K562 (cell line): ENCODE results near the gene TM4SF4. TPM values are rescaled to one million over a fixed set of nuclear protein-coding genes. Genes with fewer than 3 reads are reported as not detected.

Experiments
- ATAC-seq: fragments of 200-7000 bp; cut with Tn5 transposase; 3 replicates; pipeline ENCODE4 v1.9.1; 2020; ENCODE audit warnings: moderate library complexity
- BruUV-seq: library from RNA; stranded (reverse); fragments of 400-500 nt; replicated peaks from 2 replicates; lab custom pipeline; 2021; lab: Mats Ljungman, UMichigan
- CTCF ChIA-PET: fragments of 300-600 bp; formaldehyde crosslinking; extraction: SDS; loops from one replicate; lab custom pipeline; 2021; ENCODE audit warnings: low intra/inter-chr PET ratio; lab: Yijun Ruan, JAX
- POLR2A ChIA-PET: fragments of 300-600, 350-650 bp; sonication (Branson Sonifier 250); formaldehyde crosslinking; extraction: SDS; loops from one replicate; lab custom pipeline; 2021; ENCODE audit warnings: antibody characterized with exemption, inconsistent platforms; lab: Yijun Ruan, JAX
- DNase-seq, 4 experiments: peaks; one replicate each; pipeline versions ENCODE4 v3.0.0 to v3.0.0-alpha.2; 2011 to 2018; ENCODE audit warnings: low spot score in 3 of 4, mixed read lengths in 3 of 4; ENCODE audit errors: extremely low read depth in 1 of 4
- FAIRE-seq: peaks from 2 replicates; lab custom pipeline; 2011; peaks lifted over from hg19 to GRCh38; lab: Jason Lieb, UNC
- H2AFZ ChIP-seq: 2 replicates; pipeline ENCODE4 v1.6.0; 2011; ENCODE audit warnings: low read depth, low read length, control low read depth, inconsistent platforms
- H3K27ac ChIP-seq: fragments of 200-600 bp; 3 replicates; pipeline ENCODE4 v1.8.0; 2011; ENCODE audit warnings: low read depth, mild to moderate bottlenecking, control low read depth, inconsistent platforms, low read length, moderate library complexity, mixed read lengths; ENCODE audit errors: extremely low read depth
- H3K27me3 ChIP-seq, 2 experiments: fragments of 300-600 bp in 1 of 2; 2 replicates in 1 of 2; 3 replicates in 1 of 2; pipeline versions ENCODE4 v1.6.0 to v1.8.0; 2011; ENCODE audit warnings: inconsistent platforms in 2 of 2, low read length in 2 of 2, mild to moderate bottlenecking in 1 of 2, mixed read lengths in 1 of 2, moderate library complexity in 1 of 2; ENCODE audit not compliant: control insufficient read depth in 2 of 2, insufficient read depth in 2 of 2
- H3K36me3 ChIP-seq: fragments of 300-600 bp; 3 replicates; pipeline ENCODE4 v1.8.0; 2011; ENCODE audit warnings: mild to moderate bottlenecking, low read length, inconsistent platforms; ENCODE audit not compliant: control insufficient read depth, insufficient read depth
- H3K4me1 ChIP-seq, 2 experiments: fragments of 200-600 bp in 1 of 2; replicated peaks in 1 of 2; 2 replicates in 1 of 2; 3 replicates in 1 of 2; pipeline versions ENCODE4 v1.5.1 to v1.8.0; 2011; ENCODE audit warnings: inconsistent platforms in 2 of 2, low read length in 2 of 2, mild to moderate bottlenecking in 1 of 2, mixed read lengths in 1 of 2, moderate library complexity in 1 of 2; ENCODE audit not compliant: control insufficient read depth in 2 of 2, insufficient read depth in 2 of 2
- H3K4me2 ChIP-seq: 2 replicates; pipeline ENCODE4 v1.6.1; 2011; ENCODE audit warnings: low read length, control low read depth, inconsistent platforms, mixed read lengths; ENCODE audit not compliant: insufficient read depth
- H3K4me3 ChIP-seq: fragments of 200-600 bp; sonication (generic), shearing (Covaris generic); 2 replicates; pipeline ENCODE4 v1.5.1; 2016; ENCODE audit warnings: control low read depth, inconsistent platforms
- H3K79me2 ChIP-seq: fragments of 200-600 bp; 3 replicates; pipeline ENCODE4 v1.8.0; 2011; ENCODE audit warnings: low read length, inconsistent platforms; ENCODE audit not compliant: control insufficient read depth, insufficient read depth
- H3K9ac ChIP-seq, 2 experiments: 2 replicates each; pipeline versions ENCODE4 v1.6.0 to v1.6.1; 2011; ENCODE audit warnings: low read depth in 2 of 2, low read length in 2 of 2, control low read depth in 1 of 2, inconsistent platforms in 1 of 2, mild to moderate bottlenecking in 1 of 2, mixed read lengths in 1 of 2; ENCODE audit not compliant: insufficient read depth in 1 of 2
- H3K9me1 ChIP-seq: one replicate; pipeline ENCODE4 v1.6.0; 2011; ENCODE audit warnings: inconsistent platforms, mild to moderate bottlenecking, low read length, moderate library complexity; ENCODE audit not compliant: control insufficient read depth, insufficient read depth
- H3K9me3 ChIP-seq: replicated peaks from 2 replicates; pipeline ENCODE4 v1.5.1; 2011; ENCODE audit warnings: low read depth, low read length, inconsistent platforms; ENCODE audit not compliant: control insufficient read depth, insufficient read depth
- H4K20me1 ChIP-seq: replicated peaks from 2 replicates; pipeline ENCODE4 v1.6.1; 2011; ENCODE audit warnings: low read length, inconsistent platforms, mixed read lengths; ENCODE audit not compliant: control insufficient read depth, insufficient read depth
- DIDO1 ChIP-seq: fragments of 450-650 bp; IDR thresholded peaks from 2 replicates; pipeline ENCODE4 v1.6.1; 2016; ENCODE audit warnings: low read depth, missing biosample characterization, missing genetic modification characterization
- KAT2B ChIP-seq: IDR thresholded peaks from one replicate; pipeline ENCODE4 v1.6.1; 2012; ENCODE audit warnings: low read depth, mild to moderate bottlenecking, control low read depth, inconsistent platforms, low read length, moderate library complexity
- PHTF2 ChIP-seq: fragments of 250-450 bp; sonication (Bioruptor Pico); IDR thresholded peaks from 2 replicates; pipeline ENCODE4 v1.5.0; 2021; ENCODE audit warnings: mild to moderate bottlenecking
- POLR3A ChIP-seq: IDR thresholded peaks from 2 replicates; pipeline ENCODE4 v1.6.1; 2011; ENCODE audit warnings: borderline replicate concordance, mild to moderate bottlenecking, moderate library complexity; ENCODE audit not compliant: insufficient read length, insufficient read depth; ENCODE audit errors: extremely low read depth
- PURB ChIP-seq: sonication (generic); formaldehyde crosslinking; IDR thresholded peaks from 2 replicates; pipeline ENCODE4 v1.9.0; 2021; ENCODE audit warnings: low read depth, mild to moderate bottlenecking, missing genetic modification reagents
- RAD51 ChIP-seq: fragments of 450-650 bp; IDR thresholded peaks from 2 replicates; pipeline ENCODE4 v1.7.1; 2016; ENCODE audit warnings: low read depth, mild to moderate bottlenecking, borderline replicate concordance
- RNF2 ChIP-seq: sonication (generic); IDR thresholded peaks from 2 replicates; pipeline ENCODE4 v1.6.1; 2016
- SMAD4 ChIP-seq: fragments of 250-450 bp; sonication (Bioruptor Pico); conservative IDR thresholded peaks from 2 replicates; pipeline ENCODE4 v1.8.0; 2021; ENCODE audit warnings: inconsistent platforms, mild to moderate bottlenecking, moderate library complexity
- ZBTB17 ChIP-seq: fragments of 450-650 bp; formaldehyde crosslinking; IDR thresholded peaks from 2 replicates; pipeline ENCODE4 v1.4.0; 2020; ENCODE audit warnings: mild to moderate bottlenecking
- ZNF778 ChIP-seq: fragments of 450-650 bp; formaldehyde crosslinking; IDR thresholded peaks from 2 replicates; pipeline ENCODE4 v1.4.0; 2020; ENCODE audit warnings: mild to moderate bottlenecking, moderate library complexity
- WGBS: fragments of 100-300 bp; shearing (Covaris generic); methylation state at CpG from one replicate; pipeline ENCODE4 v1.1.6; 2016; ENCODE audit warnings: low coverage, mixed read lengths; ENCODE audit not compliant: insufficient coverage; ENCODE audit errors: missing lambda C conversion rate; 5-methylcytosine and 5-hydroxymethylcytosine counted together
- in situ Hi-C: fragments of 300-500 bp; cut with MboI; formaldehyde crosslinking; loops from 4 replicates; pipeline ENCODE4 v1.15.0; 2018; ENCODE audit warnings: inconsistent platforms, mixed read lengths
- intact Hi-C: fragments of 100-400 bp; cut with micrococcal nuclease; formaldehyde crosslinking; loops from 2 replicates; pipeline ENCODE4 v1.14.2; 2022
- polyA plus RNA-seq, 8 experiments: library from polyadenylated mRNA; depleted of rRNA in 4 of 8; stranded (reverse) in 5 of 8; unstranded in 3 of 8; fragments of >200 nt; fragmentation: Nextera tagmentation in 2 of 8; fragmentation: Illumina TruSeq in 1 of 8; extraction: Ambion mirVana in 2 of 8; extraction: Trizol in 1 of 8; gene quantifications; 2 replicates each; pipeline versions ENCODE4 v1.2.1 to v1.2.3, GENCODE V29; 2011 to 2014; ENCODE audit warnings: inconsistent platforms in 1 of 8, missing spikeins in 1 of 8
- total RNA-seq, 7 experiments: library from RNA; depleted of rRNA in 6 of 7; stranded (reverse); fragments of >200 nt in 6 of 7; fragmentation: Illumina TruSeq in 2 of 7; extraction: Trizol in 2 of 7; gene quantifications; 2 replicates each; pipeline versions ENCODE4 v1.2.1 to v1.2.3, GENCODE V29; 2011 to 2021; ENCODE audit warnings: low replicate concordance in 1 of 7
- TF ChIP-seq, protein P1 (sequence below): IDR thresholded peaks from 3 replicates; pipeline ENCODE4 v1.6.1; 2011; ENCODE audit warnings: borderline replicate concordance, mild to moderate bottlenecking, moderate library complexity; ENCODE audit not compliant: insufficient read length; ENCODE audit errors: extremely low read depth
- TF ChIP-seq, protein P2 (sequence below): fragments of 250-450 bp; sonication (Bioruptor Pico); IDR thresholded peaks from 2 replicates; pipeline ENCODE4 v1.8.0; 2022; ENCODE audit warnings: inconsistent platforms
- TF ChIP-seq, protein P3 (sequence below): sonication (generic); formaldehyde crosslinking; IDR thresholded peaks from 2 replicates; pipeline ENCODE4 v1.8.0; 2022; ENCODE audit warnings: missing genetic modification reagents, mild to moderate bottlenecking, moderate library complexity, borderline replicate concordance
- TF ChIP-seq, protein P4 (sequence below): fragments of 150-350 bp; IDR thresholded peaks from 2 replicates; pipeline ENCODE4 v1.6.1; 2014; ENCODE audit warnings: low read depth, mild to moderate bottlenecking, low read length, borderline replicate concordance

Gene TM4SF4
- total and polyA plus RNA-seq, 9 of the 15 experiments (the other 6 are each of a cell fraction or from before 2014, with no cell fraction given), result 0.31 TPM; not detected in 8

DNA sequence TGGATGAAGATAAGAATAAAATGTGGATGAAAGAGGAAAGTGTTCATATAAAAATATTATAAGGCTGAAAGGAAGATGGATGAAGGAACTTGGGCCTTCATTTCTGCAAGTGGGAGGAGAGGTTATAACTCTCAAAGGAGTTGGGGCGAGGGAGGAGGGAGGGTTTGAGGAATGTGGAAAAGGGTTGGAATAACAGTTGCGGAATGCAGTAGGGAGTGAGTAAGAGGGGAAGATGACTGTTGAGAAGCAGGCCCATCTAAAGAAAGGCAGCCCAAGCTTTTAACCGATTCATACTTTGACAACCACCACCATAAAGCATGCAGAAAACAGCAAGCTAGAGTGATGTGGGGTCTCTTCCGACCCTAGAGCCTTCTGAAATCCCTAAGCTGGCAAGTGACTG, 8.3 kb upstream of the TM4SF4 start:
- no peaks in the 10 kb centered on the region for H3K79me2 ChIP-seq
- H3K27ac ChIP-seq, result no peak overlapping the region
- intact Hi-C loops (no loop called here), in situ Hi-C loops (no loop called here)
- no TSS peak for BruUV-seq
- no peak overlapping the region for H2AFZ ChIP-seq
- POLR2A ChIA-PET, result no interaction called here
- WGBS, result 4% methylated on average over 4 of the region's 4 CpGs
- H3K4me1 ChIP-seq, result peaks cover 0 to 3% of the 10 kb centered on the region in 2 experiments; a peak in 1 of 5 replicates
- no peak overlapping the region for H3K4me3 ChIP-seq
- no peak overlapping the region for H3K9ac ChIP-seq
- no peaks in the 10 kb centered on the region for H3K36me3 ChIP-seq
- H3K9me3 ChIP-seq, result no peaks in the 10 kb centered on the region
- peaks cover 18 to 26% of the 10 kb centered on the region in 2 experiments for H3K27me3 ChIP-seq
- no peaks in the 10 kb centered on the region for H4K20me1 ChIP-seq
- no peaks in the 10 kb centered on the region for H3K9me1 ChIP-seq
- ATAC-seq, result no peak
- no peak for DNase-seq
- CTCF ChIA-PET, result no interaction called here
- no peak overlapping the region for H3K4me2 ChIP-seq
- FAIRE-seq, result no peak
- TF ChIP-seq POLR3A, result no peak
- TF ChIP-seq PHTF2, result no peak
- no peak for TF ChIP-seq ZBTB17 (CRISPR knock-in tag)
- no peak for TF ChIP-seq DIDO1 (tag)
- no peak for TF ChIP-seq RNF2
- TF ChIP-seq, protein P1, sequence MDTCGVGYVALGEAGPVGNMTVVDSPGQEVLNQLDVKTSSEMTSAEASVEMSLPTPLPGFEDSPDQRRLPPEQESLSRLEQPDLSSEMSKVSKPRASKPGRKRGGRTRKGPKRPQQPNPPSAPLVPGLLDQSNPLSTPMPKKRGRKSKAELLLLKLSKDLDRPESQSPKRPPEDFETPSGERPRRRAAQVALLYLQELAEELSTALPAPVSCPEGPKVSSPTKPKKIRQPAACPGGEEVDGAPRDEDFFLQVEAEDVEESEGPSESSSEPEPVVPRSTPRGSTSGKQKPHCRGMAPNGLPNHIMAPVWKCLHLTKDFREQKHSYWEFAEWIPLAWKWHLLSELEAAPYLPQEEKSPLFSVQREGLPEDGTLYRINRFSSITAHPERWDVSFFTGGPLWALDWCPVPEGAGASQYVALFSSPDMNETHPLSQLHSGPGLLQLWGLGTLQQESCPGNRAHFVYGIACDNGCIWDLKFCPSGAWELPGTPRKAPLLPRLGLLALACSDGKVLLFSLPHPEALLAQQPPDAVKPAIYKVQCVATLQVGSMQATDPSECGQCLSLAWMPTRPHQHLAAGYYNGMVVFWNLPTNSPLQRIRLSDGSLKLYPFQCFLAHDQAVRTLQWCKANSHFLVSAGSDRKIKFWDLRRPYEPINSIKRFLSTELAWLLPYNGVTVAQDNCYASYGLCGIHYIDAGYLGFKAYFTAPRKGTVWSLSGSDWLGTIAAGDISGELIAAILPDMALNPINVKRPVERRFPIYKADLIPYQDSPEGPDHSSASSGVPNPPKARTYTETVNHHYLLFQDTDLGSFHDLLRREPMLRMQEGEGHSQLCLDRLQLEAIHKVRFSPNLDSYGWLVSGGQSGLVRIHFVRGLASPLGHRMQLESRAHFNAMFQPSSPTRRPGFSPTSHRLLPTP, result no peak
- TF ChIP-seq RAD51, result no peak
- no peak for TF ChIP-seq PURB
- TF ChIP-seq KAT2B, result no peak
- TF ChIP-seq SMAD4 (CRISPR knock-in tag), result no peak
- TF ChIP-seq ZNF778, result no peak
- TF ChIP-seq, protein P2, sequence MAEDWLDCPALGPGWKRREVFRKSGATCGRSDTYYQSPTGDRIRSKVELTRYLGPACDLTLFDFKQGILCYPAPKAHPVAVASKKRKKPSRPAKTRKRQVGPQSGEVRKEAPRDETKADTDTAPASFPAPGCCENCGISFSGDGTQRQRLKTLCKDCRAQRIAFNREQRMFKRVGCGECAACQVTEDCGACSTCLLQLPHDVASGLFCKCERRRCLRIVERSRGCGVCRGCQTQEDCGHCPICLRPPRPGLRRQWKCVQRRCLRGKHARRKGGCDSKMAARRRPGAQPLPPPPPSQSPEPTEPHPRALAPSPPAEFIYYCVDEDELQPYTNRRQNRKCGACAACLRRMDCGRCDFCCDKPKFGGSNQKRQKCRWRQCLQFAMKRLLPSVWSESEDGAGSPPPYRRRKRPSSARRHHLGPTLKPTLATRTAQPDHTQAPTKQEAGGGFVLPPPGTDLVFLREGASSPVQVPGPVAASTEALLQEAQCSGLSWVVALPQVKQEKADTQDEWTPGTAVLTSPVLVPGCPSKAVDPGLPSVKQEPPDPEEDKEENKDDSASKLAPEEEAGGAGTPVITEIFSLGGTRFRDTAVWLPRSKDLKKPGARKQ (CRISPR knock-in tag), result no peak
- TF ChIP-seq, protein P3, sequence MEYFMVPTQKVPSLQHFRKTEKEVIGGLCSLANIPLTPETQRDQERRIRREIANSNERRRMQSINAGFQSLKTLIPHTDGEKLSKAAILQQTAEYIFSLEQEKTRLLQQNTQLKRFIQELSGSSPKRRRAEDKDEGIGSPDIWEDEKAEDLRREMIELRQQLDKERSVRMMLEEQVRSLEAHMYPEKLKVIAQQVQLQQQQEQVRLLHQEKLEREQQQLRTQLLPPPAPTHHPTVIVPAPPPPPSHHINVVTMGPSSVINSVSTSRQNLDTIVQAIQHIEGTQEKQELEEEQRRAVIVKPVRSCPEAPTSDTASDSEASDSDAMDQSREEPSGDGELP (CRISPR knock-in tag), result no peak
- TF ChIP-seq, protein P4, sequence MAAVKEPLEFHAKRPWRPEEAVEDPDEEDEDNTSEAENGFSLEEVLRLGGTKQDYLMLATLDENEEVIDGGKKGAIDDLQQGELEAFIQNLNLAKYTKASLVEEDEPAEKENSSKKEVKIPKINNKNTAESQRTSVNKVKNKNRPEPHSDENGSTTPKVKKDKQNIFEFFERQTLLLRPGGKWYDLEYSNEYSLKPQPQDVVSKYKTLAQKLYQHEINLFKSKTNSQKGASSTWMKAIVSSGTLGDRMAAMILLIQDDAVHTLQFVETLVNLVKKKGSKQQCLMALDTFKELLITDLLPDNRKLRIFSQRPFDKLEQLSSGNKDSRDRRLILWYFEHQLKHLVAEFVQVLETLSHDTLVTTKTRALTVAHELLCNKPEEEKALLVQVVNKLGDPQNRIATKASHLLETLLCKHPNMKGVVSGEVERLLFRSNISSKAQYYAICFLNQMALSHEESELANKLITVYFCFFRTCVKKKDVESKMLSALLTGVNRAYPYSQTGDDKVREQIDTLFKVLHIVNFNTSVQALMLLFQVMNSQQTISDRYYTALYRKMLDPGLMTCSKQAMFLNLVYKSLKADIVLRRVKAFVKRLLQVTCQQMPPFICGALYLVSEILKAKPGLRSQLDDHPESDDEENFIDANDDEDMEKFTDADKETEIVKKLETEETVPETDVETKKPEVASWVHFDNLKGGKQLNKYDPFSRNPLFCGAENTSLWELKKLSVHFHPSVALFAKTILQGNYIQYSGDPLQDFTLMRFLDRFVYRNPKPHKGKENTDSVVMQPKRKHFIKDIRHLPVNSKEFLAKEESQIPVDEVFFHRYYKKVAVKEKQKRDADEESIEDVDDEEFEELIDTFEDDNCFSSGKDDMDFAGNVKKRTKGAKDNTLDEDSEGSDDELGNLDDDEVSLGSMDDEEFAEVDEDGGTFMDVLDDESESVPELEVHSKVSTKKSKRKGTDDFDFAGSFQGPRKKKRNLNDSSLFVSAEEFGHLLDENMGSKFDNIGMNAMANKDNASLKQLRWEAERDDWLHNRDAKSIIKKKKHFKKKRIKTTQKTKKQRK, result no peak
